ENCODE results near the gene DRAXIN.

DRAXIN gene

DNA sequence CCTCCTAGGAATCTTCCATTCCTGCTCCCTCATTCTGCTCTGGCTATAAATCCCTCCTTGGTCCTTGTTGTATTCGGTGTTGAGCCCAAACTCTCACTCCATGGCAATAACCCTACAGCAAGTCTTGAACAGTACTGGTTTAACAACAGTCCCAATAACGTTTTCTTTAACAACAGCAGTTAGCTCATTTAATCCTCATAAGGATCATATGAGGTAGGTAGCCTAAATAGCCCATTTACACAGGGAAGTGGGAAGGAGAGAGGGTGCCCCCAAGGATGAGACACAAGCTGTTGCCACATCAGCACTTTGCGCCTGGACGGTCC lies 44.0 kb downstream of the DRAXIN start:
- Histone ChIP-seq H3K4me1 (ENCODE audit: control insufficient read depth in 2 of 2, insufficient read depth in 2 of 2, low read length in 2 of 2) (peaks cover 19 to 20% of the 10 kb centered on the region in 2 donors), H3K27ac (ENCODE audit: low read depth in 2 of 2, low read length in 2 of 2) (peak overlapping the region; percentile 70 to 73), H3K36me3 (ENCODE audit: control insufficient read depth in 2 of 2, insufficient read depth in 2 of 2, low read length in 2 of 2) (no peaks in the 10 kb centered on the region), H3K9ac (ENCODE audit: low read depth in 1 of 2, low read length in 2 of 2) (no peak overlapping the region), H3K4me3 (ENCODE audit: low read length in 2 of 2) (peak overlapping the region; percentile 97 to 99), H3K27me3 (ENCODE audit: control insufficient read depth in 2 of 2, insufficient read depth in 2 of 2, low read length in 2 of 2) (no peaks in the 10 kb centered on the region), H3K9me3 (ENCODE audit: control insufficient read depth in 2 of 2, low read length in 2 of 2) (no peaks in the 10 kb centered on the region)

DNA sequence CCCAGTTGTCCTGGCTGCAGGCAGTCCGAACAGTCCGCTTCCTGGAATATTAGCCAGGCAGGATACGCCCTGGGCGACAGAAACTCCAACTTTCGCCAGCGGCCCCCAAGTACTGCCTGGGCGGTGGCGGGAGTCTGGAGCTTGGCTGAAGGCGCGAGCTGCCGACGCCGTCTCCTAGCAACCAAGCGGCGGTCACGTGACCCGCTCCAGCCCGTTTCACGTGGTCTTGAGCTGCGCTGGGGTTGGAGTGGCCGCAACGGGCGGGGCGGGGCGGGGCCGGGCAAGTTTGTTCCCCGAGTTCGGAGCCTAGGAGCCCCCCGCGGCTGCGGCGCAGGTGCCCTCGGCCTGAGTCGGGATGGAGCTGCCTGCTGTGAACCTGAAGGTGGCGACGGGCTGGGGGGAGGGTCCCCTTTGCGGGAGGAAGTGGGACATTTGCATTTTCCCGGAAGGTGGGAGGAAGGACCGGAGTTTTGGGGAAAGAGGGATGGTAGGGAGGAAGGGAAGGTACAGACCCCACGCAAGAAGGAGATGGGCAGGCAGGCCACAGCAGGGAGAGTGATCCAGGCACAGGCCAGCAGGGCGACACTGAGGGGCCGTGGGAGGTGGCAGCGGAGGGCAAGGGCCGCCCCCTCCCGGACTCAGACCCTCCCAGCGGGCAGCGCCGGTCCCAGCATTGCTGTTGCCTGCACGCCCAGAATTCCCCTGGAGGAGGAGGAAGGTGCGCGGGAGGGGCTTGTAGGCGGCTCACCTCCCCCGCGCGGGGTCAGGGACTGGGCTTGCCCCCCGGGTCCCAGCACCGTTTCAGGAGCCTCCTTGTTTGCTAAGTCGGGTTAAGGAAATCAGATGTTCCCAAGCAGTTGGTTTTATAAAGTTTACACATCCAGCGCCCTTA lies 44.6 kb downstream of the DRAXIN start, which contains the start of gene AGTRAP:
Gene AGTRAP, plus strand, starts transcription at position 283 of the 892 bp plus-strand sequence. Its CDS starts 73 bp downstream, at position 356.
- Histone ChIP-seq H3K9me3 (ENCODE audit: control insufficient read depth in 2 of 2, low read length in 2 of 2) (no peaks in the 10 kb centered on the region), H3K9ac (ENCODE audit: low read depth in 1 of 2, low read length in 2 of 2) (peak within 1 kb of the TSS; percentile 79 to 86), H3K27ac (ENCODE audit: low read depth in 2 of 2, low read length in 2 of 2) (peak within 1 kb of the TSS; percentile 70 to 73), H3K4me1 (ENCODE audit: control insufficient read depth in 2 of 2, insufficient read depth in 2 of 2, low read length in 2 of 2) (peaks cover 20% of the 10 kb centered on the region in 2 donors), H3K4me3 (ENCODE audit: low read length in 2 of 2) (peak within 1 kb of the TSS; percentile 97 to 99), H3K36me3 (ENCODE audit: control insufficient read depth in 2 of 2, insufficient read depth in 2 of 2, low read length in 2 of 2) (no peaks in the 10 kb centered on the region), H3K27me3 (ENCODE audit: control insufficient read depth in 2 of 2, insufficient read depth in 2 of 2, low read length in 2 of 2) (no peaks in the 10 kb centered on the region)

DNA sequence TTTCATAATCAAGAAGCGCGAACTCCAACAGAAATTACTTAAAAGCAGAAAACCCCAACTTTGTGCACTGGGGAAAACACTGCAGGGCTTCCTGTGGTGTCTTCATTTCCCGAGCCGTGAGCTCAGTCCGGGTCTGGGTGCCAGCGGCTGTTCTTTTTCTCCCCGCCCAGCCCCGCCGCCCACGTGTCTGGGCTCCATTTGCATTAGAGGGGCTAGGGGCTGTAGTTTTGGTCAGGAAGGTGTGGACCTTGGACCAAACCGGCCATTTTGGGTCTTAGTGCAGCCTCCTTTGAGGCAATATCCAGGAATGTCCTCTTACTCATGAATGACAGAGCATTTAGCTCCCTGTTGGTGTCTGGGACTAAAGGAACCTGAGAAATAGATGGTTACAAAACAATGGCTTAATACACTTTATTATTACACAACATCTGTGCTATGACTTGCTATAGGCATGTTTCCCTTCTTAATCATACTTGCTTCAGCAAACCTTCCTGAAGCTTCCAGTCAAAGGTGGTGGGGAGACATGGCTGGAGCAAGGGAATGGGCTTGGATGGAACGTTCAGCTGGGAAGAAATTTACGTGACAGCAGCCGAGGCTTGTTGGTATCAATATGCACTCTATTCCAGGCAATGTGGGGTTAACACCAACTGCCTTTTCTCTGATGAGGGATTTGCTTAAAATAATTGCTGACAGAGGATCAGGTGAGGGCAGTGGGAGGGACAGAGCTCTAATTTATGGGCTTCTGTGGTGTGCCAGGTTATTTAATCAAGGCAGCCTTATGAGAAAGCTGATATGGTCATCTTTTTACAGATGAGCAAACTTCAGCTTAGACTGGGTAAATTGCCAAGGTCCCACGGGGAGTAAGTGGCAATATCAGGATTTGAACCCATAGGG lies 45.5 kb downstream of the DRAXIN start:
- peak overlapping the region; percentile 70 to 73 for H3K27ac ChIP-seq (ENCODE audit: low read depth in 2 of 2, low read length in 2 of 2)
- H3K9me3 ChIP-seq (ENCODE audit: control insufficient read depth in 2 of 2, low read length in 2 of 2), result no peaks in the 10 kb centered on the region
- H3K36me3 ChIP-seq (ENCODE audit: control insufficient read depth in 2 of 2, insufficient read depth in 2 of 2, low read length in 2 of 2), result no peaks in the 10 kb centered on the region
- H3K9ac ChIP-seq (ENCODE audit: low read depth in 1 of 2, low read length in 2 of 2), result peak overlapping the region; percentile 79 to 86
- H3K4me1 ChIP-seq (ENCODE audit: control insufficient read depth in 2 of 2, insufficient read depth in 2 of 2, low read length in 2 of 2), result peaks cover 22% of the 10 kb centered on the region in 2 donors
- H3K4me3 ChIP-seq (ENCODE audit: low read length in 2 of 2), result peak overlapping the region; percentile 97 to 99
- no peaks in the 10 kb centered on the region for H3K27me3 ChIP-seq (ENCODE audit: control insufficient read depth in 2 of 2, insufficient read depth in 2 of 2, low read length in 2 of 2)

DNA sequence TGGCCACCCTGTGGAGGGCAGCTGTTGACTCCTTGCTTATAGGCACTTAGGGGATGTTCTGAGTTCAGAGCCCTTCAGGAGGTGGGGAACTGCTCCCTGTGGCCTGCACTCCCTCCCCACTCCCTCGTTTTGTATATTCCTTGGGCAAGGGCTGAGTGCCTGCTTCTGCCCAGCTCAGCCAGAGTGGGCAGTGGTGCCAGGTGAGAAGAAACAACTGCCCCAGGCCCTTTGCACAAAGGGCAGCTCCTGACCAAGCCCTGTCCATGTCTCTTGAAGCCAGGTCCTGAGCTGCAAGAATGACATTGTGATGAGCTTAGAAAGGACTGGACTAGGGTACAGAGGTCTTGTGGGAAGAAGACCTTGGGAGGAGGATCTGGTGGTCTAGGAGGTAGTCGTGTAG lies 46.6 kb downstream of the DRAXIN start:
- H3K27me3 ChIP-seq (ENCODE audit: control insufficient read depth in 2 of 2, insufficient read depth in 2 of 2, low read length in 2 of 2), result no peaks in the 10 kb centered on the region
- H3K36me3 ChIP-seq (ENCODE audit: control insufficient read depth in 2 of 2, insufficient read depth in 2 of 2, low read length in 2 of 2), result no peaks in the 10 kb centered on the region
- peaks cover 22% of the 10 kb centered on the region in 2 donors for H3K4me1 ChIP-seq (ENCODE audit: control insufficient read depth in 2 of 2, insufficient read depth in 2 of 2, low read length in 2 of 2)
- no peaks in the 10 kb centered on the region for H3K9me3 ChIP-seq (ENCODE audit: control insufficient read depth in 2 of 2, low read length in 2 of 2)
- no peak overlapping the region for H3K4me3 ChIP-seq (ENCODE audit: low read length in 2 of 2)
- no peak overlapping the region for H3K27ac ChIP-seq (ENCODE audit: low read depth in 2 of 2, low read length in 2 of 2)
- no peak overlapping the region for H3K9ac ChIP-seq (ENCODE audit: low read depth in 1 of 2, low read length in 2 of 2)

DNA sequence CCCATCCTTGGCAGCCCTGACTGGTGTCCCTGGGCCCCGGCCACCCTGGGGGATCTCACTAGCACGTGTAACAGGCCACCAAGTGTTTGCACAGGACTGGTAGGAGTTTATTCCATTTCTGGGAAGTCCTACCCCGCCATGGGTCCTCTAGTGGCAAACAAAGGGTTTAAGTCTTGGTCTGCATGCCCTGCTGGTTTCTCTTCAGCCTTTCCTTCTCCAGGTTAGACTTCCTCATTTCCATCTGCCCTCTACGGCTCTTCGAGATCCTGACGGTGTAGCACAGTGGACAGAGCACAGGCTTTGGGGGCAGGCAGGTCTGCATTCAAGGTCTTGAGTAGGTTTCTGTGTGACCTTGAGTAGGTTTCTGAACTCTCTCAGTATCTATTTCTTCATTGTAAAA lies 47.3 kb downstream of the DRAXIN start:
- H3K4me1 ChIP-seq (ENCODE audit: control insufficient read depth in 2 of 2, insufficient read depth in 2 of 2, low read length in 2 of 2), result peaks cover 22% of the 10 kb centered on the region in 2 donors
- no peak overlapping the region for H3K9ac ChIP-seq (ENCODE audit: low read depth in 1 of 2, low read length in 2 of 2)
- no peak overlapping the region for H3K27ac ChIP-seq (ENCODE audit: low read depth in 2 of 2, low read length in 2 of 2)
- H3K9me3 ChIP-seq (ENCODE audit: control insufficient read depth in 2 of 2, low read length in 2 of 2), result no peaks in the 10 kb centered on the region
- H3K4me3 ChIP-seq (ENCODE audit: low read length in 2 of 2), result no peak overlapping the region
- H3K36me3 ChIP-seq (ENCODE audit: control insufficient read depth in 2 of 2, insufficient read depth in 2 of 2, low read length in 2 of 2), result no peaks in the 10 kb centered on the region
- H3K27me3 ChIP-seq (ENCODE audit: control insufficient read depth in 2 of 2, insufficient read depth in 2 of 2, low read length in 2 of 2), result no peaks in the 10 kb centered on the region

DNA sequence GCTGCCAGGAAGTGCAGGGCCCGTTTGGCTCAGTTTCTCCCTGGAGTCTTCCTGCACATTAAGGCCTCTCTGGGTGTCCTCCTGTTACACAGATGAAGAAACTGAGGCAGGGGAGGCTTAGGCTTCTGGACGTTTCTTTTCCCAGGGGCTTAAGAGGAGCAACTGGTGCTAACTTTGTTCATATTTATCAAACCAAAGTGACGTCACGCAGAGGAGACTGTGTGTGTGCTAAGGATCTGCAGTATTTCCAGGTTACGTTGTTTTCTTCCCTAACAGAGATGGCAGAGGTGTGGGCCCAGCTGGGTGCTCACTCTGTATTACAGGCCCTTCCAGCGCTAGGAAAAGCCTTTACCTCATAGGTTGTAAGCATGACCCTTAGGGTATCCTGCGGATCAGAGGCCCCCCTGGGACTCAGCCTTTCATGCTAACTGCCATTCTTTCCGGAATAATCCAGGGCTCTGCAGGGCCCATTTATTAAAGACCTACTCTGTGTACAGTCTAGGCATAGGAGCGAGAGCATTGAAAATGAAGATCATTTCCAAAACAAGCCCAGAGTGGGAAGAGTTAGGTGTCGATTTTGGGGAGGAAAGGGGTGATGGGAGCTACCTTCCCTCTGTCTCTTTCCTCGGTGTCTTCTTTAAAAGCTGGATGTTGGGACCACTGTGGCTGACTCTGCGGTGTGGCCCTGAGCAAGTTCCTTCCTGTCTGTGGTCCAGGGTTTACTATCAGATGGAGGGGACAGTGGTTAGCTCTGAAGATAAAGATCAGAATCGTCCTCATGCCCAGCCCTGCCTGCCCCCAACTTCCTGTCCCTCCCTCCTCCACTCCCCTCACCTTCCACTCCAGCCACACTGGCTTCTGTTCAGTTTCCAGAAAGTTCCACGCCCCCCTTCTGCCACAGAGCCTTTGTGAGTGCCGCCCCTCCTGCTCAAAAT lies 49.0 kb downstream of the DRAXIN start:
- Histone ChIP-seq H3K27me3 (ENCODE audit: control insufficient read depth in 2 of 2, insufficient read depth in 2 of 2, low read length in 2 of 2) (no peaks in the 10 kb centered on the region), H3K4me3 (ENCODE audit: low read length in 2 of 2) (no peak overlapping the region), H3K27ac (ENCODE audit: low read depth in 2 of 2, low read length in 2 of 2) (no peak overlapping the region), H3K36me3 (ENCODE audit: control insufficient read depth in 2 of 2, insufficient read depth in 2 of 2, low read length in 2 of 2) (no peaks in the 10 kb centered on the region), H3K9ac (ENCODE audit: low read depth in 1 of 2, low read length in 2 of 2) (no peak overlapping the region), H3K9me3 (ENCODE audit: control insufficient read depth in 2 of 2, low read length in 2 of 2) (no peaks in the 10 kb centered on the region), H3K4me1 (ENCODE audit: control insufficient read depth in 2 of 2, insufficient read depth in 2 of 2, low read length in 2 of 2) (peaks cover 19 to 20% of the 10 kb centered on the region in 2 donors)

DNA sequence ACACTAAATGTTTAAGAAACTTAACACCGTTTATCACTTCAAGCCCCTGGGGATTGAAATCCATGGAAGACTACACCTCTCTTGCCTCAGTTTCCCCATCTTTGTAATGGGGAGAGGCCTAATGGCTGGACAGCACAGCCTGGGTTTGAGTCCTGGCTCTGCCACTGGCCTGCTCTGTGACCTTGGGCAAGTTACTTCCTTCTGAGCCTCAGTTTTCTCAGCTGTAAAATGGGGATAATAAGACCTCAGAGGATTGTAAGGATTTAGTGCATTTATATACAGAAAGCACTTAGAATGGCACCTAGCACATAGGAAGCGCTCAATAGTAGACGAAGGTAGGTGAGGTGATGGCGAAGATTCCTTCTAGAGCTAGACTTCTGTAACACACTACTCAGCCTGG lies 50.0 kb downstream of the DRAXIN start:
- H3K9ac ChIP-seq (ENCODE audit: low read depth in 1 of 2, low read length in 2 of 2), result no peak overlapping the region
- no peaks in the 10 kb centered on the region for H3K36me3 ChIP-seq (ENCODE audit: control insufficient read depth in 2 of 2, insufficient read depth in 2 of 2, low read length in 2 of 2)
- no peak overlapping the region for H3K4me3 ChIP-seq (ENCODE audit: low read length in 2 of 2)
- no peaks in the 10 kb centered on the region for H3K27me3 ChIP-seq (ENCODE audit: control insufficient read depth in 2 of 2, insufficient read depth in 2 of 2, low read length in 2 of 2)
- H3K4me1 ChIP-seq (ENCODE audit: control insufficient read depth in 2 of 2, insufficient read depth in 2 of 2, low read length in 2 of 2), result peaks cover 12 to 15% of the 10 kb centered on the region in 2 donors
- H3K27ac ChIP-seq (ENCODE audit: low read depth in 2 of 2, low read length in 2 of 2), result no peak overlapping the region
- no peaks in the 10 kb centered on the region for H3K9me3 ChIP-seq (ENCODE audit: control insufficient read depth in 2 of 2, low read length in 2 of 2)

DNA sequence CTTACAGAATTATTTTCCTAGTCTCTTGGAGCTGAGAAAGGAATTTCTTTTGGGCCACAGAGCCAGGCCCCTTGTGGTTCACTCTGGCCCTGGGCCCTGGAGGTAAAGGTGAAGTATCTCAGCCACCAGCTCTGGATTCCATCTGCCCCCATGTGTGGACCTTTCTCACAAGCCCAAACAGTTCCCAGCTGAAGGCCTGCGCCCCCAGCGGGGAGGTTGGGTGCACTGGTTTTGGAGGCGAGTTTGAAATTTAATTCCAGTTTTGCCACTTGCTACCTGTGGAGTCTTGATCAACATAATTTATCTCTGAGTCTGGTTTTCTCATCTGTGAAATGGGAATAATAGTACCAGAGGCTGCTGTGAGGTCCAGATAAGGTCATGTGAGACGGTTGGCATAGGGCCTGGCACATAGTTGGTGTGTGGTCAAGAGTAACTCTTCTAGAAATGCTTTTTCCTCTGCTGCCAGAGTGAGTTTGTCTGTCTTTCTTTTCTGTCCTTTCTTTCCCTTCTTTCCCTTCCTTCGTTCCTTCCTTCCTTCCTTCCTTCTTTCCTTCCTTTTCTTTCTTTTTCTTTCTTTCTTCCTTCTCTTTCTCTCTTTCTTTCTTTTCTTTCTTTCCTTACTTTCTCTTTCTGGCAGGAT lies 50.5 kb downstream of the DRAXIN start:
- H3K4me1 ChIP-seq (ENCODE audit: control insufficient read depth in 2 of 2, insufficient read depth in 2 of 2, low read length in 2 of 2), result peaks cover 6 to 10% of the 10 kb centered on the region in 2 donors
- no peaks in the 10 kb centered on the region for H3K27me3 ChIP-seq (ENCODE audit: control insufficient read depth in 2 of 2, insufficient read depth in 2 of 2, low read length in 2 of 2)
- H3K9ac ChIP-seq (ENCODE audit: low read depth in 1 of 2, low read length in 2 of 2), result no peak overlapping the region
- H3K9me3 ChIP-seq (ENCODE audit: control insufficient read depth in 2 of 2, low read length in 2 of 2), result no peaks in the 10 kb centered on the region
- H3K36me3 ChIP-seq (ENCODE audit: control insufficient read depth in 2 of 2, insufficient read depth in 2 of 2, low read length in 2 of 2), result no peaks in the 10 kb centered on the region
- no peak overlapping the region for H3K27ac ChIP-seq (ENCODE audit: low read depth in 2 of 2, low read length in 2 of 2)
- no peak overlapping the region for H3K4me3 ChIP-seq (ENCODE audit: low read length in 2 of 2)

DNA sequence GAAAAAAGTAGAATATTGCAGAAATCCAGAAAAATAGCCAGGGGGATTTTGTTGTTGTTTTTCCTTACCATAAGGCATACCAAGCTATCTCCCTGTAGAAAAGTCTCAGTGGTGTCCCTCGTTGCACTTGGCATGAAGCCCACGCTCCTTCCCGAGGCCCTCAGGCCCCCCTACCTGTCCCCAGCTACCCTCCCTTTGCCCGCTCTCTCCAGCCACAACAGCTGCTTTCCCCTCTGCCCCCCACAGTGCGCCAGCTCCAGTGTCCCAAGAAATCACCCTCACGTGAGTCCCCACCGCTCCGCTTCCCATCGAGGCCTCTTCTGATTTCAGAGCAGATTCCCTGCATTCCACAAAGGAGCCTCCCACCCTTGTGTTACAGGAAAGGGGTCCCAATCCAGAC lies 52.8 kb downstream of the DRAXIN start:
- Histone ChIP-seq H3K9ac (ENCODE audit: low read depth in 1 of 2, low read length in 2 of 2) (no peak overlapping the region), H3K9me3 (ENCODE audit: control insufficient read depth in 2 of 2, low read length in 2 of 2) (no peaks in the 10 kb centered on the region), H3K27ac (ENCODE audit: low read depth in 2 of 2, low read length in 2 of 2) (no peak overlapping the region), H3K4me1 (ENCODE audit: control insufficient read depth in 2 of 2, insufficient read depth in 2 of 2, low read length in 2 of 2) (peaks cover 6 to 7% of the 10 kb centered on the region in 2 donors), H3K4me3 (ENCODE audit: low read length in 2 of 2) (no peak overlapping the region), H3K27me3 (ENCODE audit: control insufficient read depth in 2 of 2, insufficient read depth in 2 of 2, low read length in 2 of 2) (no peaks in the 10 kb centered on the region), H3K36me3 (ENCODE audit: control insufficient read depth in 2 of 2, insufficient read depth in 2 of 2, low read length in 2 of 2) (no peaks in the 10 kb centered on the region)

All from mucosa of rectum (tissue), 2 donors.